NCI-H2107 treated with DMSO at 0.1 percent for 48 hours (cell line): ENCODE data around the gene GOLGA8Q.
"Not testable (repeated sequence)": the region's sequence is repeated elsewhere in the genome, so short reads cannot be mapped to it uniquely, and the experiment has no call there.

Experiments
- DNase-seq: peaks from one replicate; lab custom pipeline; 2025; ENCODE audit not compliant: unreplicated experiment; lab: John Stamatoyannopoulos, UW

GOLGA8Q gene

GRCh38 chr15:30551750-30552149, at the start of gene GOLGA8Q:
TSS of gene GOLGA8Q (plus strand) at chr15:30552050. CDS start at chr15:30552078, 28 bp downstream.
- not testable (repeated sequence) for DNase-seq

- not testable (repeated sequence) for DNase-seq
Measured at GRCh38 chr15:30502904-30503781, 48.7 kb upstream of the GOLGA8Q start.

- DNase-seq, result not testable (repeated sequence)
Measured at GRCh38 chr15:30504162-30504843, 47.5 kb upstream of the GOLGA8Q start.

- DNase-seq, result not testable (repeated sequence)
Measured at GRCh38 chr15:30514545-30514944, 37.3 kb upstream of the GOLGA8Q start.

GRCh38 chr15:30523453-30524243, 28.2 kb upstream of the GOLGA8Q start:
- not testable (repeated sequence) for DNase-seq

- not testable (repeated sequence) for DNase-seq
Measured at GRCh38 chr15:30525912-30526311, 25.9 kb upstream of the GOLGA8Q start.

GRCh38 chr15:30529049-30529448, 22.8 kb upstream of the GOLGA8Q start:
- not testable (repeated sequence) for DNase-seq

- not testable (repeated sequence) for DNase-seq
Measured at GRCh38 chr15:30566949-30567348, 15.1 kb downstream of the GOLGA8Q start.

- DNase-seq, result not testable (repeated sequence)
Measured at GRCh38 chr15:30573012-30573491, 21.2 kb downstream of the GOLGA8Q start.

- not testable (repeated sequence) for DNase-seq
Measured at GRCh38 chr15:30579394-30579970, 27.6 kb downstream of the GOLGA8Q start.

GRCh38 chr15:30580716-30581115, 28.9 kb downstream of the GOLGA8Q start:
- DNase-seq, result not testable (repeated sequence)

- DNase-seq, result not testable (repeated sequence)
Measured at GRCh38 chr15:30598953-30599352, 47.1 kb downstream of the GOLGA8Q start.

GRCh38 chr15:30603796-30604195, 51.9 kb downstream of the GOLGA8Q start, which contains the start of gene GOLGA8H:
TSS of gene GOLGA8H (plus strand) at chr15:30604028. CDS start at chr15:30604126, 98 bp downstream.
- not testable (repeated sequence) for DNase-seq
